Measurements from ENCODE around the gene PPP3CA.
"Not testable (repeated sequence)": the region's sequence is repeated elsewhere in the genome, so short reads cannot be mapped to it uniquely, and the experiment has no call there.

The PPP3CA gene

GRCh38 chr4:101183666-101184373, 163.5 kb downstream of the PPP3CA start:
- TF ChIP-seq POLR2A (IDR thresholded peaks at IDR 0.05; ENCODE audit: extremely low read depth, insufficient read length), result no peak
- TF ChIP-seq MAX (IDR thresholded peaks at IDR 0.05; ENCODE audit: low read depth, low read length), result no peak
- TF ChIP-seq MYC (IDR thresholded peaks at IDR 0.05; ENCODE audit: low read depth, low read length), result no peak
- TF ChIP-seq CTCF (IDR thresholded peaks at IDR 0.05; ENCODE audit: low read depth, low read length), result no peak
- no peak for DNase-seq (ENCODE audit: low read depth)

GRCh38 chr4:101183221-101183620, 164.1 kb downstream of the PPP3CA start:
- no peak overlapping the region for H3K4me3 ChIP-seq (ENCODE audit: low read depth, low read length)
- no peak for DNase-seq (ENCODE audit: low read depth)
- no peak for TF ChIP-seq MYC (IDR thresholded peaks at IDR 0.05; ENCODE audit: low read depth, low read length)
- TF ChIP-seq POLR2A (IDR thresholded peaks at IDR 0.05; ENCODE audit: extremely low read depth, insufficient read length), result no peak
- TF ChIP-seq MAX (IDR thresholded peaks at IDR 0.05; ENCODE audit: low read depth, low read length), result no peak
- no peak for TF ChIP-seq CTCF (IDR thresholded peaks at IDR 0.05; ENCODE audit: low read depth, low read length)

More at GRCh38 chr4:101183666-101184373, 163.5 kb downstream of the PPP3CA start:
- no peak overlapping the region for H3K4me3 ChIP-seq (ENCODE audit: low read depth, low read length)

- H3K4me3 ChIP-seq (ENCODE audit: low read depth, low read length); DNase-seq (ENCODE audit: low read depth): not testable (repeated sequence)
Measured at GRCh38 chr4:101182688-101183087, 164.6 kb downstream of the PPP3CA start.

- TF ChIP-seq MAX (IDR thresholded peaks at IDR 0.05; ENCODE audit: low read depth, low read length), result no peak
- no peak for TF ChIP-seq POLR2A (IDR thresholded peaks at IDR 0.05; ENCODE audit: extremely low read depth, insufficient read length)
- no peak for TF ChIP-seq MYC (IDR thresholded peaks at IDR 0.05; ENCODE audit: low read depth, low read length)
- no peak for TF ChIP-seq CTCF (IDR thresholded peaks at IDR 0.05; ENCODE audit: low read depth, low read length)
- no peak for DNase-seq (ENCODE audit: low read depth)
- H3K4me3 ChIP-seq (ENCODE audit: low read depth, low read length), result no peak overlapping the region
Measured at GRCh38 chr4:101178731-101179130, 168.6 kb downstream of the PPP3CA start.

- DNase-seq (ENCODE audit: low read depth), result no peak
- TF ChIP-seq CTCF (IDR thresholded peaks at IDR 0.05; ENCODE audit: low read depth, low read length) (no peak), POLR2A (IDR thresholded peaks at IDR 0.05; ENCODE audit: extremely low read depth, insufficient read length) (no peak), MYC (IDR thresholded peaks at IDR 0.05; ENCODE audit: low read depth, low read length) (no peak), MAX (IDR thresholded peaks at IDR 0.05; ENCODE audit: low read depth, low read length) (no peak)
Measured at GRCh38 chr4:101177154-101177553, 170.2 kb downstream of the PPP3CA start.

GRCh38 chr4:101175896-101176676, 171.2 kb downstream of the PPP3CA start:
- TF ChIP-seq MYC (IDR thresholded peaks at IDR 0.05; ENCODE audit: low read depth, low read length) (no peak), POLR2A (IDR thresholded peaks at IDR 0.05; ENCODE audit: extremely low read depth, insufficient read length) (no peak), CTCF (IDR thresholded peaks at IDR 0.05; ENCODE audit: low read depth, low read length) (no peak), MAX (IDR thresholded peaks at IDR 0.05; ENCODE audit: low read depth, low read length) (no peak)
- DNase-seq (ENCODE audit: low read depth), result no peak
- H3K4me3 ChIP-seq (ENCODE audit: low read depth, low read length), result no peak overlapping the region

More at GRCh38 chr4:101177154-101177553, 170.2 kb downstream of the PPP3CA start:
- H3K4me3 ChIP-seq (ENCODE audit: low read depth, low read length), result no peak overlapping the region

Measured in NB4 (cell line).